Calu3 (cell line): Measurements from ENCODE around the gene TRIM45. TPM values are rescaled to one million over a fixed set of nuclear protein-coding genes. Genes with fewer than 3 reads are reported as not detected.

Experiments used
- BruUV-seq: library from RNA; stranded (reverse); fragments of 400-500 nt; replicated peaks from 2 replicates; lab custom pipeline; 2021; lab: Mats Ljungman, UMichigan
- CTCF ChIA-PET: fragments of 300-600 bp; sonication (Branson Sonifier 250); formaldehyde crosslinking; loops from one replicate; lab custom pipeline; 2022; ENCODE audit warnings: antibody characterized with exemption; lab: Charles Lee
- DNase-seq: peaks from one replicate; pipeline ENCODE4 v3.0.0; 2022
- H3K27ac Mint-ChIP-seq: one replicate; pipeline ENCODE4 v1.8.0; 2022; ENCODE audit warnings: mixed read lengths; ENCODE audit not compliant: unreplicated experiment
- H3K27me3 Mint-ChIP-seq: one replicate; pipeline ENCODE4 v1.8.0; 2022; ENCODE audit warnings: mixed read lengths; ENCODE audit not compliant: unreplicated experiment
- H3K36me3 Mint-ChIP-seq: one replicate; pipeline ENCODE4 v1.8.0; 2022; ENCODE audit warnings: mild to moderate bottlenecking, moderate library complexity, mixed read lengths; ENCODE audit not compliant: insufficient read depth, unreplicated experiment
- H3K4me1 Mint-ChIP-seq: one replicate; pipeline ENCODE4 v1.8.0; 2022; ENCODE audit warnings: mild to moderate bottlenecking, low read depth, mixed read lengths; ENCODE audit not compliant: unreplicated experiment
- H3K4me3 Mint-ChIP-seq: one replicate; pipeline ENCODE4 v1.8.0; 2022; ENCODE audit warnings: mild to moderate bottlenecking, low read depth, moderate library complexity, mixed read lengths; ENCODE audit not compliant: unreplicated experiment
- H3K9me3 Mint-ChIP-seq: one replicate; pipeline ENCODE4 v1.8.0; 2022; ENCODE audit warnings: low read depth, mixed read lengths; ENCODE audit not compliant: unreplicated experiment
- intact Hi-C: fragments of 100-400 bp; cut with micrococcal nuclease; formaldehyde crosslinking; loops from one replicate; pipeline ENCODE4 v1.10.0; 2022; ENCODE audit not compliant: unreplicated experiment
- total RNA-seq: library from RNA; stranded (reverse); gene quantifications from 2 replicates; pipeline ENCODE4 v1.2.3, GENCODE V29; 2022
- TF ChIP-seq, protein P1 (sequence below): fragments of 200-600 bp; IDR thresholded peaks from one replicate; pipeline ENCODE4 v1.8.0; 2022; ENCODE audit warnings: antibody characterized with exemption; ENCODE audit not compliant: unreplicated experiment

Gene TRIM45
- total RNA-seq, 1 experiment from 2014 or later: 4.3 TPM

GRCh38 chr1:117147856-117148588, 26.5 kb upstream of the TRIM45 start:
- CTCF ChIA-PET: interaction anchor here (1.3 kb wide), 1 partner anchor 137 kb away, joined by 4 read pairs; no protein-coding TSS in a partner anchor
- H3K36me3 Mint-ChIP-seq: peaks cover 7% of the 10 kb centered on the region
- peaks cover 54% of the 10 kb centered on the region for H3K4me1 Mint-ChIP-seq
- no TSS peak for BruUV-seq
- H3K4me3 Mint-ChIP-seq: no peak overlapping the region
- TF ChIP-seq, protein P1, sequence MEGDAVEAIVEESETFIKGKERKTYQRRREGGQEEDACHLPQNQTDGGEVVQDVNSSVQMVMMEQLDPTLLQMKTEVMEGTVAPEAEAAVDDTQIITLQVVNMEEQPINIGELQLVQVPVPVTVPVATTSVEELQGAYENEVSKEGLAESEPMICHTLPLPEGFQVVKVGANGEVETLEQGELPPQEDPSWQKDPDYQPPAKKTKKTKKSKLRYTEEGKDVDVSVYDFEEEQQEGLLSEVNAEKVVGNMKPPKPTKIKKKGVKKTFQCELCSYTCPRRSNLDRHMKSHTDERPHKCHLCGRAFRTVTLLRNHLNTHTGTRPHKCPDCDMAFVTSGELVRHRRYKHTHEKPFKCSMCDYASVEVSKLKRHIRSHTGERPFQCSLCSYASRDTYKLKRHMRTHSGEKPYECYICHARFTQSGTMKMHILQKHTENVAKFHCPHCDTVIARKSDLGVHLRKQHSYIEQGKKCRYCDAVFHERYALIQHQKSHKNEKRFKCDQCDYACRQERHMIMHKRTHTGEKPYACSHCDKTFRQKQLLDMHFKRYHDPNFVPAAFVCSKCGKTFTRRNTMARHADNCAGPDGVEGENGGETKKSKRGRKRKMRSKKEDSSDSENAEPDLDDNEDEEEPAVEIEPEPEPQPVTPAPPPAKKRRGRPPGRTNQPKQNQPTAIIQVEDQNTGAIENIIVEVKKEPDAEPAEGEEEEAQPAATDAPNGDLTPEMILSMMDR: no peak
- intact Hi-C loops: loop anchor here (2.0 to 10.0 kb wide), 2 partner anchors 57 to 137 kb away; no protein-coding TSS in a partner anchor
- H3K27ac Mint-ChIP-seq: peak overlapping the region; percentile 95
- no peaks in the 10 kb centered on the region for H3K9me3 Mint-ChIP-seq
- H3K27me3 Mint-ChIP-seq: no peaks in the 10 kb centered on the region
- DNase-seq: no peak

DNA sequence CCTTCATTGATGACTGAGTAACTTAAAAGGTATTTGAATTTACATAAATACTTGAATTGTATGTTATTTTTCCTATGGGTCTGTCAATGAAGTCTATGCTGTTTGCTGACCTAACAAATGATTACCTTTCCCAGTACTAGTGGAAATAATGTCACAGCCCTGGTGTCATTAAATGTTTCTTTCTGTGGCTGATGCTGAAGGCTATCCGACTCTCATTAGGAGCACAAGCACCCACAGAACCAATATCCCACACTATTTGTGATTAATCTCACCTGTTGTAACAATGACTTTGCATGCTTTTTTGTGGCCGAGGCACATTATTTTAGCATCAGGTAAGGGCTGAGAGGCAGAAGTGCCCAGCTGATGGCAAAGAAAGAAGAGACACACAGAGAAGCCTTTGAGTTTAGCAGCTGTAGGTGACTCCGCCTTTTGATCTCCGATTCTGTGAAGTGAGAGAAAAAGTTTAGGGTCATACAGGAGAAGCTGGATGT, 25.8 kb upstream of the TRIM45 start:
- intact Hi-C loops: loop anchor here (2.0 to 10.0 kb wide), 2 partner anchors 57 to 137 kb away; no protein-coding TSS in a partner anchor
- TF ChIP-seq, protein P1: no peak
- Mint-ChIP-seq H3K27me3 (no peaks in the 10 kb centered on the region), H3K4me1 (peaks cover 54% of the 10 kb centered on the region), H3K27ac (peak overlapping the region; percentile 95), H3K36me3 (peaks cover 7% of the 10 kb centered on the region), H3K4me3 (peak overlapping the region; percentile 59), H3K9me3 (no peaks in the 10 kb centered on the region)
- CTCF ChIA-PET: interaction anchor here (1.0 to 1.3 kb wide), 2 partner anchors 63 to 138 kb away, joined by 4 to 5 read pairs; partner anchors contain the start of gene VTCN1
- DNase-seq: no peak
- BruUV-seq: no TSS peak

GRCh38 chr1:117146575-117147340, 25.2 kb upstream of the TRIM45 start:
- intact Hi-C loops: loop anchor here (2.0 to 10.0 kb wide), 2 partner anchors 58 to 138 kb away; no protein-coding TSS in a partner anchor
- Mint-ChIP-seq H3K9me3 (no peaks in the 10 kb centered on the region), H3K4me3 (peak overlapping the region; percentile 59), H3K27ac (peak overlapping the region; percentile 95), H3K27me3 (no peaks in the 10 kb centered on the region), H3K36me3 (peaks cover 7% of the 10 kb centered on the region), H3K4me1 (peaks cover 54% of the 10 kb centered on the region)
- TF ChIP-seq, protein P1: no peak
- CTCF ChIA-PET: interaction anchor here (0.6 to 1.6 kb wide), 3 partner anchors 18 to 222 kb away, joined by 3 to 5 read pairs (median 3); partner anchors contain the start of gene VTCN1
- peak; percentile 63 for DNase-seq
- BruUV-seq: no TSS peak

DNA sequence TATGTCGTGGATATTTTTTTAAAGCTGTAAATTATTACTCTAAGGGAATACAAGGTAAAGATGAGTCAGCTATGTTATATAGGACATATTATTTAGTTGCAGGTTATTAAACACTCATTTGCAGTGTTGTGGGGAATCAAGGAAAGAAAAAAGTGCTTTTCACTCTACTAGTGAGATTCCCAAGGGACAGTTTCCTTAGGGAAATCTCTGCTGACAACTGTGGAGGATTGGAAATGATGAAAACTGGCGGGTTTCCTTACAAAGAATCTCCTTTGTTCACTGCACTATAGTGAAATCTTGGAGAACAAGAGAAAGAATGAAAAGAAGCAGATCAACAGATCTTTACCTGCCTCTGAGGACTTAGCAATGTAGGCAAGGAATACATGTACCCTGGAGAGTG, 24.5 kb upstream of the TRIM45 start:
- peak overlapping the region; percentile 95 for H3K27ac Mint-ChIP-seq

More for the DNA sequence above, 24.5 kb upstream of the TRIM45 start:
- Mint-ChIP-seq H3K9me3 (no peaks in the 10 kb centered on the region), H3K36me3 (peaks cover 7% of the 10 kb centered on the region), H3K27me3 (no peaks in the 10 kb centered on the region), H3K4me3 (peak overlapping the region; percentile 59), H3K4me1 (peaks cover 54% of the 10 kb centered on the region)
- BruUV-seq: no TSS peak
- intact Hi-C loops: loop anchor here (2.0 to 10.0 kb wide), 2 partner anchors 59 to 139 kb away; no protein-coding TSS in a partner anchor
- no peak for DNase-seq
- TF ChIP-seq, protein P1: no peak
- CTCF ChIA-PET: interaction anchor here (0.6 to 1.6 kb wide), 2 partner anchors 18 to 223 kb away, joined by 3 read pairs; no protein-coding TSS in a partner anchor
